ENCODE measurements around the gene URM1. TPM values are rescaled to one million over a fixed set of nuclear protein-coding genes. Genes with fewer than 3 reads are reported as not detected.

The URM1 gene
- total RNA-seq, 5 donors from 2014 or later (not counting 1 experiment from before 2014, with no cell fraction given), result 38.7 to 55.8 (median 52.5) TPM

DNA sequence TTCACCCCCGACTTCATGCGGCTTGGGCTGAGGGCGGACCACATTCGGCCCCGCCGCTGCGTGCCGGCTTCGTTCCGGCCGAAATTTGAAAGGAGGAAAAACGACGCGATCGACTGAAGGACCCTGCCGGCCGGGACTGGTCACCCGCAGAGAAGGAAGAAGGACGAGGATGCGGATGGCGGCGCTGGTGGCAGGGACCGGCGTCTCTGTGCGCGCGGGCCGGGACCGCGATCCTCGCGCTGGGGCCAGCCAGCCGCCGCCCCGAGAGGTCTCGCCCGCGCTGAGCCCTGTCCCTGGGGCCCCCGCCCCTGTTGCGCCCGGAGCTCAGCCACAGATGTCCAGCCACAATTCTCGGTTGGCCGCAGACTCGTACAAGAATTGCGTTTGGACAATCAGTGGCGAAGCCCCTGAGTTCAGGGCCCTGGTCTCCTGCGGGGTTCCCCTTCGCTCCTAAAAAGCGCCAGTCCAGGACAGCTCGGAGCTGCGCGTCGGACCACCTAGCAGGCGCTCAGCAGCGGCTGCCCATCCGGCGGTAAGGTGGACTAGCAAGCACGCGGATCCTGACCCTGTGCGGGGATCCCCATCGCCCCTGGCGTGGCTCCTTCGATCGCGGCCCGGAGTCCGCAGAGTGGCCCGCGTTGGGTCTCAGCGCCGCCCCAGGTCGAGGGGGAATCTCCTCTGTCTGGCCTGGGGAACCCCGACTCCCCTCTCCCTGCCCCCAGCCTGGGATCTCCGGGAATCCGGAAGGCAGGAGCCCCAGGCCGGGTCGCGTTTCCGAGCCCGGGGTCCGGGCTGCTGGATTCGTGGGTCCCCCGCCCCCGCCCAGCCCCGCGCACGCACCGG, 21.3 kb downstream of the URM1 start:
- peaks cover 28% of the 10 kb centered on the region for H3K36me3 Mint-ChIP-seq
- H3K27me3 Mint-ChIP-seq, result no peaks in the 10 kb centered on the region
- no peak for DNase-seq
- no peak for ATAC-seq (replicated peaks in 1 of 4)
- no peaks in the 10 kb centered on the region for H3K9me3 Mint-ChIP-seq
- ChIA-PET POLR2A (no interaction called here), CTCF (no interaction called here)
- H3K27ac Mint-ChIP-seq, result no peak overlapping the region
- H3K4me1 ChIP-seq (ENCODE audit: control insufficient read depth in 1 of 2, extremely low read depth in 1 of 2, insufficient read depth in 2 of 2, low read length in 2 of 2), result no peaks in the 10 kb centered on the region
- no peaks in the 10 kb centered on the region for H3K9me3 ChIP-seq
- H3K4me1 Mint-ChIP-seq, result peaks cover 4 to 9% (median 4%) of the 10 kb centered on the region in 3 donors
- WGBS (ENCODE audit: insufficient coverage), result 95% methylated on average over 88 of the region's 88 CpGs
- no peak overlapping the region for H3K4me3 ChIP-seq (ENCODE audit: control insufficient read depth in 1 of 2, extremely low read depth in 1 of 2, low read length in 1 of 2)
- peaks cover 15 to 46% of the 10 kb centered on the region in 2 donors for H3K36me3 ChIP-seq (ENCODE audit: control insufficient read depth in 2 of 2, extremely low read depth in 1 of 2, insufficient read depth in 1 of 2, low read length in 1 of 2)
- peaks cover 0 to 6% of the 10 kb centered on the region in 2 experiments for H3K27me3 ChIP-seq (replicated peaks in 1 of 2; ENCODE audit: control insufficient read depth in 2 of 2, extremely low read depth in 1 of 2, insufficient read depth in 2 of 2, low read length in 1 of 2)
- no peak overlapping the region for H3K27ac ChIP-seq (ENCODE audit: low read length)
- no peak overlapping the region for H3K4me3 Mint-ChIP-seq

DNA sequence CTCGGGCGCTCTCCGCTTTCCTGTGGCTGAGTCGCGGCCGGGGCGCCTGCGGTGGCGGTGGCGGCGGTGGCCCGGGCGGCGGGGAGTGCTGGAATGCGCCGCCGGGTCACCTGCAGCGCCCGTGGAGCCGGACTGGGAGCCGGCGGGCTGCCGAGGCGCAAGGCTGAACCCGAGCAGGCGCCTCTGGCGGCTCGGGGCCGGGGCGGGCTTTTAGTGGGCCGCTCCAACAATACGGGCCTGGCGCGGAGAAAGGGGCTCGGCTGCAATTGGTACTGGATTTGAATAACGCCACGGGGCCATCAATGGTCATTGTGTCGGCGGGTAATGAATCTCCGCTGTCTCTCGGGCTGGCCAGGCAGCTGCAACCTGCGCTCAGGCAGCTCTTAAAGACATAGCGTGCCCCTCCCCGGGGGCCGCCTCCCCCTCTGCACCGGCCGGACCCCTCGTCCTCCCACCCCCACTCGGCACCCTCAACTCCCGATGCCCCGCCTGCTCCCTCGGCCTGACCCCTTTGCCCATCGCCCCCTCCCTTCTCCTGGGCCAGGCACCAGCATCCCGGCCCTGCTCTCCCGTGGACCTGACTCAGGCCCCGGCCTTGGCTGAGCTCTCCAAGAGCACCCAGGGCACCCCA, 22.1 kb downstream of the URM1 start:
- WGBS (ENCODE audit: insufficient coverage), result 95% methylated on average over 51 of the region's 56 CpGs
- CTCF ChIA-PET, result no interaction called here

DNA sequence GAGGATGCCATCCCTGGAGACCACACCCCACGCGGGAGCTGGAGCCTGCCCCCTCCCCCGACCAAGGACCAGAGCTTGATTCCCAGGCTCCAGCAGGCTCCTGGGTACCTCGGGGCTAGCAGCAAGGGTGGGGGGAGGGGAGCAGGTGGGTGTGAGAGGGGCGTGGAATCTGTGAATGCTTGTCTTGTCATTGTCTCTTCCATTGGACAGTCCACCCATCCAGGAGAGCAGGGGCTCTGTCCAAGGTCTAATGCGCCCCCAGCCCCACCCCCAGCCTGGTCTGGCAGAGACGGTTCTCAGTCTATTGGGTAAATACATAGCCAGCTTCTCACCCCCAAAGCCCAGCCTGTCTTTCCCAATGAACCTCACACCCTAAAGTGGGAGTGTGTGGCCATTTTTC, 22.8 kb downstream of the URM1 start:
- Mint-ChIP-seq H3K4me1 (peaks cover 4 to 10% (median 4%) of the 10 kb centered on the region in 3 donors), H3K27me3 (no peaks in the 10 kb centered on the region), H3K36me3 (peaks cover 21% of the 10 kb centered on the region), H3K4me3 (no peak overlapping the region), H3K9me3 (no peaks in the 10 kb centered on the region), H3K27ac (no peak overlapping the region)
- DNase-seq, result no peak
- Histone ChIP-seq H3K27me3 (replicated peaks in 1 of 2; ENCODE audit: control insufficient read depth in 2 of 2, extremely low read depth in 1 of 2, insufficient read depth in 2 of 2, low read length in 1 of 2) (peaks cover 2 to 6% of the 10 kb centered on the region in 2 experiments), H3K36me3 (ENCODE audit: control insufficient read depth in 2 of 2, extremely low read depth in 1 of 2, insufficient read depth in 1 of 2, low read length in 1 of 2) (peaks cover 6 to 31% of the 10 kb centered on the region in 2 donors), H3K27ac (ENCODE audit: low read length) (no peak overlapping the region), H3K4me1 (ENCODE audit: control insufficient read depth in 1 of 2, extremely low read depth in 1 of 2, insufficient read depth in 2 of 2, low read length in 2 of 2) (no peaks in the 10 kb centered on the region), H3K4me3 (ENCODE audit: control insufficient read depth in 1 of 2, extremely low read depth in 1 of 2, low read length in 1 of 2) (no peak overlapping the region), H3K9me3 (no peaks in the 10 kb centered on the region)
- CTCF ChIA-PET, result no interaction called here
- POLR2A ChIA-PET, result no interaction called here
- no peak for ATAC-seq (replicated peaks in 1 of 4)
- 94% methylated on average over 3 of the region's 7 CpGs for WGBS (ENCODE audit: insufficient coverage)

More for the DNA sequence above, 22.1 kb downstream of the URM1 start:
- H3K4me3 Mint-ChIP-seq, result no peak overlapping the region
- DNase-seq (no peak), ATAC-seq (replicated peaks in 1 of 4) (no peak)
- Histone ChIP-seq H3K4me3 (ENCODE audit: control insufficient read depth in 1 of 2, extremely low read depth in 1 of 2, low read length in 1 of 2) (no peak overlapping the region), H3K27me3 (replicated peaks in 1 of 2; ENCODE audit: control insufficient read depth in 2 of 2, extremely low read depth in 1 of 2, insufficient read depth in 2 of 2, low read length in 1 of 2) (peaks cover 2 to 6% of the 10 kb centered on the region in 2 experiments), H3K9me3 (no peaks in the 10 kb centered on the region), H3K27ac (ENCODE audit: low read length) (no peak overlapping the region), H3K36me3 (ENCODE audit: control insufficient read depth in 2 of 2, extremely low read depth in 1 of 2, insufficient read depth in 1 of 2, low read length in 1 of 2) (peaks cover 9 to 38% of the 10 kb centered on the region in 2 donors), H3K4me1 (ENCODE audit: control insufficient read depth in 1 of 2, extremely low read depth in 1 of 2, insufficient read depth in 2 of 2, low read length in 2 of 2) (no peaks in the 10 kb centered on the region)
- H3K27me3 Mint-ChIP-seq, result no peaks in the 10 kb centered on the region
- POLR2A ChIA-PET, result no interaction called here
- peaks cover 4 to 10% (median 4%) of the 10 kb centered on the region in 3 donors for H3K4me1 Mint-ChIP-seq
- no peaks in the 10 kb centered on the region for H3K9me3 Mint-ChIP-seq
- H3K36me3 Mint-ChIP-seq, result peaks cover 22% of the 10 kb centered on the region
- H3K27ac Mint-ChIP-seq, result no peak overlapping the region

DNA sequence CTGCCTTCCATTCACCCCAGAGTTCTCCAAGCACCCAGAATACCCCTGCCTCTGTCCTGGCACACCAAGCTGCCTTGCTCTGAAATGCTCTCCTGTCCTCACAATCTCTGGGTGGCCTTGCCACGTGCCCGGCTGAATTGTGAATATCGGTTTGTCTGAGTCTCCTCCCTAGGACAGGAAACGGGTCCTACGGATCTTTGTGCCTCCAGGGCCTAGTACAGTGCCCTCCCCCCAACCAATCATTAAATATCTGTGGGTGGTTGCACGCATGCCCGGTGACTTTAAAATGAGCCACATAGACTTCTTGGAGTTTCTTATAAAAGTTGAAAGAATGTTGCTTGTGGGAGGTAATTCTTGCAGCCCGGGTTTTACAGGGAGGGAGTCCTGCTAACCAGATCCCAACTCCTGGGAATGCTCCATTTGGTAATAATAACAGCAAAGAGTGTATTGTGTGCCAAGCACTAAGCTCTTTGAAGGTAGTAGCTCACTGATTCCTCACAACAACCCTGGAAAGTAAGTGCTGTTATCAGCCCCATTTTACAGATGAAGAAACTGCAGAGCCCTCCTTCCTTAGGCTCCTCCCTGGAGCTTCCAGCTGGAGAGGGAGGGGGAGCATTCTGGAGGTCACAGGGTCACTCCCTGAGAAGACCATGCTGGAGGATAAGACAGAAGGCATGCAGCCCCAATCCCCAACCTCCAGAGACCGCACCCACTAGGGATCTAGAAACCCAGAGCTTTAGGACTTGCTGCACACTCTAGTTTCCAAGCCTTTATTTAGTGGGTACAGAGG, 23.4 kb downstream of the URM1 start:
- Histone ChIP-seq H3K4me1 (ENCODE audit: control insufficient read depth in 1 of 2, extremely low read depth in 1 of 2, insufficient read depth in 2 of 2, low read length in 2 of 2) (no peaks in the 10 kb centered on the region), H3K4me3 (ENCODE audit: control insufficient read depth in 1 of 2, extremely low read depth in 1 of 2, low read length in 1 of 2) (no peak overlapping the region), H3K27ac (ENCODE audit: low read length) (no peak overlapping the region), H3K36me3 (ENCODE audit: control insufficient read depth in 2 of 2, extremely low read depth in 1 of 2, insufficient read depth in 1 of 2, low read length in 1 of 2) (peaks cover 0 to 25% of the 10 kb centered on the region in 2 donors), H3K9me3 (no peaks in the 10 kb centered on the region), H3K27me3 (replicated peaks in 1 of 2; ENCODE audit: control insufficient read depth in 2 of 2, extremely low read depth in 1 of 2, insufficient read depth in 2 of 2, low read length in 1 of 2) (peaks cover 2 to 6% of the 10 kb centered on the region in 2 experiments)
- no peaks in the 10 kb centered on the region for H3K27me3 Mint-ChIP-seq
- POLR2A ChIA-PET, result no interaction called here
- H3K36me3 Mint-ChIP-seq, result peaks cover 18% of the 10 kb centered on the region
- CTCF ChIA-PET, result no interaction called here
- H3K9me3 Mint-ChIP-seq, result no peaks in the 10 kb centered on the region
- WGBS (ENCODE audit: insufficient coverage), result 29% methylated on average over 1 of the region's 9 CpGs
- peaks cover 4 to 10% (median 4%) of the 10 kb centered on the region in 3 donors for H3K4me1 Mint-ChIP-seq
- DNase-seq (no peak), ATAC-seq (replicated peaks in 1 of 4) (no peak)
- no peak overlapping the region for H3K27ac Mint-ChIP-seq
- no peak overlapping the region for H3K4me3 Mint-ChIP-seq

DNA sequence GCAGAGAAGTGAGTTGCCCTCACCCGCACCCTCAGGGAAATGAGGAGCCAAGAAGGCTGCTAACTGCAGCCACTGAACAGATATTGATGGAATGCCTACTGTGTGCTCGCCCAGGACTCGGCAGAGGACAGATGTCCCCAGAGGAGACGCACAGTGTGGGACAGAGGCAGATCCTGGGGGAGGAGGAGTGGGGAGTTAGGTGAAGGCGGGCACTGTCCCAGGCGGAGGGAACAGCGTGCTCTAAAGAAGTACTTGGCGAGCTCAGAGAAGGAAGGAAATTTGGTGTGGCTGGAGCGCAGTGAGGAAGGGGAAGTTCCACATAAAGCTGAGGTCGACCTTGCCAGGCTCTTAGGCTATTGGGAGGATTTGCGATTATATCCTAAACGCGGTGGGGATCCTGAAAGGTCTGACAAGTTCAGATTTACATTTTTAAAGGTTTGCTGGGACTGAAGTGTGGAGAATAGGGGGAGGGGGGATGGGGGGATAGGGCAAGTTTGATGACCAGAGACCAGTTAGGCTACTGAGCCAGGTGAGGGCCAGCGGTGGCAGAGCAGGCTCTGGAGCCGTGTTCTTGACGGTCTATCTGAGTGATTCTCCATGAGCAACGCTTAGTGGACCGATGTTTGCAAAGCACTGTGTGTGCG, 25.9 kb downstream of the URM1 start:
- Mint-ChIP-seq H3K36me3 (peaks cover 8% of the 10 kb centered on the region), H3K4me3 (no peak overlapping the region), H3K4me1 (peaks cover 4 to 10% (median 4%) of the 10 kb centered on the region in 3 donors), H3K9me3 (no peaks in the 10 kb centered on the region), H3K27ac (no peak overlapping the region), H3K27me3 (no peaks in the 10 kb centered on the region)
- 6% methylated on average over 18 of the region's 19 CpGs for WGBS (ENCODE audit: insufficient coverage)
- Histone ChIP-seq H3K9me3 (no peaks in the 10 kb centered on the region), H3K4me1 (ENCODE audit: control insufficient read depth in 1 of 2, extremely low read depth in 1 of 2, insufficient read depth in 2 of 2, low read length in 2 of 2) (no peaks in the 10 kb centered on the region), H3K27ac (ENCODE audit: low read length) (no peak overlapping the region), H3K36me3 (ENCODE audit: control insufficient read depth in 2 of 2, extremely low read depth in 1 of 2, insufficient read depth in 1 of 2, low read length in 1 of 2) (peaks cover 0 to 5% of the 10 kb centered on the region in 2 donors), H3K27me3 (replicated peaks in 1 of 2; ENCODE audit: control insufficient read depth in 2 of 2, extremely low read depth in 1 of 2, insufficient read depth in 2 of 2, low read length in 1 of 2) (peaks cover 2 to 6% of the 10 kb centered on the region in 2 experiments), H3K4me3 (ENCODE audit: control insufficient read depth in 1 of 2, extremely low read depth in 1 of 2, low read length in 1 of 2) (no peak overlapping the region)
- CTCF ChIA-PET, result interaction anchor here in 1 of 2 donors (0.6 kb wide), 2 partner anchors 652 to 1106 kb away, joined by 3 read pairs; no protein-coding TSS in a partner anchor
- POLR2A ChIA-PET, result no interaction called here
- DNase-seq (no peak), ATAC-seq (replicated peaks in 1 of 4) (peak in 1 of 4 experiments; percentile 29)

DNA sequence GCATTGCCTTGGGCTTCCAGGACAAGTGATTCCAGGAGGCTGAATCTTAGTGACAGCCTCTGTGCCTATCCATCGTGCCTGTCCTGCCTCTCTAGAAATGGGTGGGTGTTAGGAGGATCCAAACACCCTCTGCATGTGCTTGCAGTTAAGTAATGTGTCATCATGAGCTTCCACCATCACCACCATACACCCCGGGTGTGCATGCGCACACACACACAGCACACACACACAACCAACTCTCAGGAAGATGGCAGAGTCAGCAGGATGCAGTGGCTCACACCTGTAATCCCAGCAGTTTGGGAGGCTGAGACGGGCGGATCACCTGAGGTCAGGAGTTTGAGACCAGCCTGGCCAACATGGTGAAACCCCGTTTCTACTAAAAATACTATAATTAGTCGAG, 26.7 kb downstream of the URM1 start:
- Mint-ChIP-seq H3K36me3 (peaks cover 7% of the 10 kb centered on the region), H3K27ac (no peak overlapping the region), H3K27me3 (no peaks in the 10 kb centered on the region), H3K4me1 (peaks cover 4 to 10% (median 4%) of the 10 kb centered on the region in 3 donors), H3K9me3 (no peaks in the 10 kb centered on the region), H3K4me3 (no peak overlapping the region)
- H3K27ac ChIP-seq (ENCODE audit: low read length), result no peak overlapping the region
- 93% methylated on average over 3 of the region's 7 CpGs for WGBS (ENCODE audit: insufficient coverage)
- ChIA-PET POLR2A (no interaction called here), CTCF (no interaction called here)
- H3K27me3 ChIP-seq (replicated peaks in 1 of 2; ENCODE audit: control insufficient read depth in 2 of 2, extremely low read depth in 1 of 2, insufficient read depth in 2 of 2, low read length in 1 of 2), result peaks cover 2 to 6% of the 10 kb centered on the region in 2 experiments
- H3K4me3 ChIP-seq (ENCODE audit: control insufficient read depth in 1 of 2, extremely low read depth in 1 of 2, low read length in 1 of 2), result no peak overlapping the region
- DNase-seq (no peak), ATAC-seq (replicated peaks in 1 of 4) (no peak)
- peaks cover 0 to under 1% of the 10 kb centered on the region in 2 donors for H3K36me3 ChIP-seq (ENCODE audit: control insufficient read depth in 2 of 2, extremely low read depth in 1 of 2, insufficient read depth in 1 of 2, low read length in 1 of 2)
- H3K4me1 ChIP-seq (ENCODE audit: control insufficient read depth in 1 of 2, extremely low read depth in 1 of 2, insufficient read depth in 2 of 2, low read length in 2 of 2), result no peaks in the 10 kb centered on the region
- H3K9me3 ChIP-seq, result no peaks in the 10 kb centered on the region

Measured in T-cell (primary cell).